Brain microvascular endothelial cell (primary cell): ENCODE data around the gene SHC2.

Source experiments
- DNase-seq: peaks from one replicate; pipeline ENCODE4 v3.0.0-alpha.2; 2020
- H3K27ac ChIP-seq: fragments of 250-450 bp; sonication (Bioruptor Pico); 2 replicates; pipeline ENCODE4 v1.5.1; 2020; ENCODE audit warnings: mild to moderate bottlenecking, moderate library complexity
- H3K27me3 ChIP-seq: fragments of 250-450 bp; sonication (Bioruptor Pico); replicated peaks from 2 replicates; pipeline ENCODE4 v1.5.1; 2020; ENCODE audit warnings: mild to moderate bottlenecking
- H3K36me3 ChIP-seq: fragments of 250-450 bp; sonication (Bioruptor Pico); replicated peaks from 2 replicates; pipeline ENCODE4 v1.5.1; 2020; ENCODE audit warnings: mild to moderate bottlenecking
- H3K4me3 ChIP-seq: 2 replicates; pipeline ENCODE4 v1.5.1; 2011; ENCODE audit warnings: low read depth, mild to moderate bottlenecking, control low read depth, low read length, moderate library complexity
- in situ Hi-C: cut with HindIII; loops from 2 replicates; pipeline ENCODE4 v1.10.0; 2017; ENCODE audit warnings: low sequenced_read_pairs, low pct_ligation_motif_present
- TF ChIP-seq, protein P1 (sequence below): IDR thresholded peaks from 2 replicates; pipeline ENCODE4 v1.5.1; 2011; ENCODE audit warnings: low read depth, mild to moderate bottlenecking, moderate library complexity, low read length, control low read depth, inconsistent platforms; ENCODE audit errors: missing control alignments

Gene SHC2

DNA sequence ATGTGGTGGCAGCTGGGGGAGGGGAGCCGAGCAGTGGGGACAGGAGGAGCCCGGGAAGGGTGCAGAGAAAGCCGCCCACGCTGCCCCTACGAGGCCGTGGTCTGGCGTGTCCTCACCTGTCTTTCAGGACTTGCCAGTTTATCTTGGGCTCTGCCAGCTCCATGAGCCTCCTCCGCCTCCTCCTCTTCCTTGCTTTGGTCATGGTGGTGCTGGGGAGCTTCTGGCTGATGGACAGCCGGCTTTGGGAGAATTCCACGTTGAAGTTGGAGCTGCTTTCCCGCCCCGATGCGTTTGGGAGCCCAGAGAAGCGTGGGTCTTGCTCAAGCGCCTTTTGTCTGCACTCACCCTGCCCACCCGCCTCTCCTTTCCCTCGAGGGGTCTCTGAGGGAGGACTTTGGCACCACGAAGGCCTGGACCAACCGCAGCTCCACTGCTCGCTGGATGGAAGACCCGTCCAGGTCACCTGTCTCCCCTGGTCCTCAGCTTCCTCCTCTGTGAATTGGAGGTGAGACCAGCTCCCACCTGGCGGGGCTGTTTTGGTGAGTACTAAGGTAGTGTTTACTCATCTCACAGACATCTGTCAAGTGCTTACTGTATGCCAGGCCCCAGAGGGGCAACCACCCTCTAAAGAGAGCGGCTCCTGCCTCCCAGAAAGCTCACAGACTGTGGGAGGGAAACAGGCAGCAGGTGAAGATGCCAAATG is 86.5 kb downstream of the SHC2 start:
- TF ChIP-seq, protein P1, sequence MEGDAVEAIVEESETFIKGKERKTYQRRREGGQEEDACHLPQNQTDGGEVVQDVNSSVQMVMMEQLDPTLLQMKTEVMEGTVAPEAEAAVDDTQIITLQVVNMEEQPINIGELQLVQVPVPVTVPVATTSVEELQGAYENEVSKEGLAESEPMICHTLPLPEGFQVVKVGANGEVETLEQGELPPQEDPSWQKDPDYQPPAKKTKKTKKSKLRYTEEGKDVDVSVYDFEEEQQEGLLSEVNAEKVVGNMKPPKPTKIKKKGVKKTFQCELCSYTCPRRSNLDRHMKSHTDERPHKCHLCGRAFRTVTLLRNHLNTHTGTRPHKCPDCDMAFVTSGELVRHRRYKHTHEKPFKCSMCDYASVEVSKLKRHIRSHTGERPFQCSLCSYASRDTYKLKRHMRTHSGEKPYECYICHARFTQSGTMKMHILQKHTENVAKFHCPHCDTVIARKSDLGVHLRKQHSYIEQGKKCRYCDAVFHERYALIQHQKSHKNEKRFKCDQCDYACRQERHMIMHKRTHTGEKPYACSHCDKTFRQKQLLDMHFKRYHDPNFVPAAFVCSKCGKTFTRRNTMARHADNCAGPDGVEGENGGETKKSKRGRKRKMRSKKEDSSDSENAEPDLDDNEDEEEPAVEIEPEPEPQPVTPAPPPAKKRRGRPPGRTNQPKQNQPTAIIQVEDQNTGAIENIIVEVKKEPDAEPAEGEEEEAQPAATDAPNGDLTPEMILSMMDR = no peak
- Histone ChIP-seq H3K27ac (no peak overlapping the region), H3K36me3 (no peaks in the 10 kb centered on the region), H3K4me3 (no peak overlapping the region), H3K27me3 (peaks cover 17% of the 10 kb centered on the region)
- in situ Hi-C loops = no loop called here
- DNase-seq = no peak

DNA sequence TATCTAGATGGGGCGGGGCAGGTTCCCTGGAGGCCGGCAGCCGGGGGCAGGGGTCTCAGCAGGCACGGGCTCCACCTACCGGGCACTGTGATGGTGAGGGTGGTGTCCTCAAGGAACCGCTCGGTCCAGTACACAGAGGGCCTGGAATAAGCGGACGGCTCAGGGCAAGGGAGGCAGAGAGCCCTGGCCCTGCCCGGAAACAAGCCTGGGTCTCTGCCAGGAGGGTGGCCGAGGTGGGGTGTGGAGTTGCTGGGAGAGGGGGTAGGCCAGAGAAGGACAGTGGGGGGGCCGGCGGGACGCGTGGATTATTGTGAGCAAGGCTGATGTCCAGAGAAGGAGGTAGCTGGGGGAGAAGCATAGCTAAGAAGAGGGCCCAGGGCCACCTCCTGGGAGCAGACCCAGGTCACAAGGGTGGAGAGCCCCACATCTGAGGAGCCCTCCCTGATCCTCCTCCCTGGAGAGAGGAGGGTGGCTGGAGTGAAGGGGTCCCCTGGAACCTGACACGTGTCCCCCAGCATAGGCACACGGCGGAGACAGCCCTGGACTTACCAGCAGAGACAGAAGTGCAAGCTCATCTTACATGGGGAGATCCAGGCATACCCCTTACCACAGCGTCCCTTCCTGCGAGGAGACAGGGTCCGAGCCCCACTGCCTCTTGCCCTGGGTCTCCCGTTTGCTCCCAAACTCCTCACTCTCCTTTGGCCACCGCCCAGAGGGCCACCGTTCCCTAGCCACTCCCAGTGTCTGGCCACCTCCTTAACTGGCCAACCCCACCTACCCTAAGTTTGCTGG is 87.2 kb downstream of the SHC2 start:
- Histone ChIP-seq H3K27me3 (peaks cover 17% of the 10 kb centered on the region), H3K4me3 (no peak overlapping the region), H3K36me3 (no peaks in the 10 kb centered on the region), H3K27ac (no peak overlapping the region)
- no peak for DNase-seq
- in situ Hi-C loops = no loop called here
- TF ChIP-seq, protein P1 = no peak

- H3K4me3 ChIP-seq = no peak overlapping the region
- H3K27me3 ChIP-seq = peaks cover 17% of the 10 kb centered on the region
- no peaks in the 10 kb centered on the region for H3K36me3 ChIP-seq
- DNase-seq = peak; percentile 3
- in situ Hi-C loops = no loop called here
- TF ChIP-seq, protein P1 = no peak
- no peak overlapping the region for H3K27ac ChIP-seq
These were observed 88.4 kb downstream of the SHC2 start for GRCh38 chr19:372306-372890.

DNA sequence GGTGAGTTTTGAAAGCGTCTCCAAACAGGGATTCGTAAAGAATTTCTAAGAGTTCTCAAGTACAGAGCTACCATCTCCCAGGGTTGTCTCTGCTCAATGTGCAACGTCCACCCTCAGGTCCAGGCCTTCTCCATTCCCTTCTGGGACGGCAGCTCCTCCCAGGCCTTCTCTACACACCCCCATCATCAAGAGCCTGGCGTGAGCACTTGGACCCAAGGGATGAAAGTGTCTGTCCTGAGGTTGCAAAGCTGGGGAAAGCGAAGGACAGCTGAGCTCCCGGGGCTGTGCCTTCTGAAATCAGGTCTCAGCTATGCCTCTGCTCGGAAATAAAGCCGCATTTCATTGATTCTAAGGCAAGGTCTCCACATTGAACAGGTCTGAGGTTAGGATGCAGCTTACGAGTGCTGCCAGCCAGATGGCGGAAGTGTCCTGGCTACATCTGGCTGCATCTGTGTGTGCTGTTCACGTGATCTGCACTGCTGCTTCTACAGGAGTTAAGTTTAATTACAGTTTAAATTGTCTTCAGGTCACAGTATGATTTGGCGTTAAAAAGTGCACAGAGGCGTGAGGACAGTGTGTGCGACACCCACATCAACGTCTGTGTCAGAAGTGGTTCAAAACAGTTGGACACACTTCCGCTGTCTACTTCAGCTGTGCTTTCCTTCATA is 89.2 kb downstream of the SHC2 start:
- Histone ChIP-seq H3K4me3 (no peak overlapping the region), H3K27me3 (peaks cover 17% of the 10 kb centered on the region), H3K27ac (no peak overlapping the region), H3K36me3 (no peaks in the 10 kb centered on the region)
- in situ Hi-C loops = no loop called here
- no peak for DNase-seq
- TF ChIP-seq, protein P1 = no peak

GRCh38 chr19:370641-371330 is 90.0 kb downstream of the SHC2 start:
- H3K27ac ChIP-seq = no peak overlapping the region
- no peaks in the 10 kb centered on the region for H3K36me3 ChIP-seq
- TF ChIP-seq, protein P1 = no peak
- DNase-seq = no peak
- no peak overlapping the region for H3K4me3 ChIP-seq
- in situ Hi-C loops = no loop called here
- peaks cover 17% of the 10 kb centered on the region for H3K27me3 ChIP-seq
